ENCODE data around the gene VPS45. TPM values are rescaled to one million over a fixed set of nuclear protein-coding genes. Genes with fewer than 3 reads are reported as not detected.

The VPS45 gene
- polyA plus RNA-seq, 1 donor (not counting 4 experiments of a cell fraction or from before 2014, with no cell fraction given): 40.0 TPM

DNA sequence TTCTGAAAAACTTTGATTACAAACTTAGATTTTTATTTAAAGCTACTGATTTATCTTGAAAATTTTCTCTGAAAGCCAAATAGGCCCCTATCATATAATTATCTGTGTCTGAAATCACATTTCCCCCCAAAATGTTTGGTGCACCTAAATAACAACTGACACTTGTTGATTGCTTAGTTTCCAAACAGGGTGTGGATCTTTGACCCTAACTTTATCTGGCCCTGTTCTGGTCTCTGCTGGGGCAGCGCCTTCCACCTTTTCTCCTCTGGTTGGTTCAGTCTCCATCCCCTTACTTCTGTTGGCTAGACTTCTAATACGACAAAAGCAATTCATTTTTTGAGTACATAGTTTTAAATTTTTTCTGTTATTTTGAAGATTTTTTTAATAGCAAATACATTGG lies 46.9 kb upstream of the VPS45 start:
- H3K36me3 ChIP-seq (ENCODE audit: control insufficient read depth in 2 of 2, extremely low read depth in 1 of 2, insufficient read depth in 2 of 2, low read length in 2 of 2): no peaks in the 10 kb centered on the region
- no peak overlapping the region for H3K9ac ChIP-seq (ENCODE audit: control insufficient read depth, extremely low read depth, insufficient read depth, low read length)
- H2AFZ ChIP-seq (ENCODE audit: control insufficient read depth, low read length): no peak overlapping the region
- no peak for TF ChIP-seq EZH2 (IDR thresholded peaks at IDR 0.05; ENCODE audit: low read length)
- TF ChIP-seq, protein P1, sequence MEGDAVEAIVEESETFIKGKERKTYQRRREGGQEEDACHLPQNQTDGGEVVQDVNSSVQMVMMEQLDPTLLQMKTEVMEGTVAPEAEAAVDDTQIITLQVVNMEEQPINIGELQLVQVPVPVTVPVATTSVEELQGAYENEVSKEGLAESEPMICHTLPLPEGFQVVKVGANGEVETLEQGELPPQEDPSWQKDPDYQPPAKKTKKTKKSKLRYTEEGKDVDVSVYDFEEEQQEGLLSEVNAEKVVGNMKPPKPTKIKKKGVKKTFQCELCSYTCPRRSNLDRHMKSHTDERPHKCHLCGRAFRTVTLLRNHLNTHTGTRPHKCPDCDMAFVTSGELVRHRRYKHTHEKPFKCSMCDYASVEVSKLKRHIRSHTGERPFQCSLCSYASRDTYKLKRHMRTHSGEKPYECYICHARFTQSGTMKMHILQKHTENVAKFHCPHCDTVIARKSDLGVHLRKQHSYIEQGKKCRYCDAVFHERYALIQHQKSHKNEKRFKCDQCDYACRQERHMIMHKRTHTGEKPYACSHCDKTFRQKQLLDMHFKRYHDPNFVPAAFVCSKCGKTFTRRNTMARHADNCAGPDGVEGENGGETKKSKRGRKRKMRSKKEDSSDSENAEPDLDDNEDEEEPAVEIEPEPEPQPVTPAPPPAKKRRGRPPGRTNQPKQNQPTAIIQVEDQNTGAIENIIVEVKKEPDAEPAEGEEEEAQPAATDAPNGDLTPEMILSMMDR (optimal IDR thresholded peaks at IDR 0.05 in 1 of 3, IDR thresholded peaks at IDR 0.05 in 1 of 3, conservative IDR thresholded peaks at IDR 0.05 in 1 of 3; ENCODE audit: extremely low read depth in 1 of 3, insufficient read depth in 2 of 3, low read length in 3 of 3): no peak
- no peak overlapping the region for H3K4me2 ChIP-seq (ENCODE audit: control insufficient read depth, extremely low read depth, insufficient read depth, low read depth, low read length)
- H3K9me1 ChIP-seq (ENCODE audit: control insufficient read depth, extremely low read depth, insufficient read depth, low read length): no peaks in the 10 kb centered on the region
- dilution Hi-C loops (cut with MboI; ENCODE audit: extremely low pct_ligation_motif_present, low sequenced_read_pairs): no loop called here
- no peak for FAIRE-seq
- H4K20me1 ChIP-seq (ENCODE audit: control insufficient read depth, extremely low read depth, insufficient read depth, low read length): no peaks in the 10 kb centered on the region
- H3K27me3 ChIP-seq (ENCODE audit: control insufficient read depth, extremely low read depth, insufficient read depth, low read length): no peaks in the 10 kb centered on the region
- peaks cover 23% of the 10 kb centered on the region for H3K4me1 ChIP-seq (ENCODE audit: control insufficient read depth, extremely low read depth, insufficient read depth, low read length)
- no peaks in the 10 kb centered on the region for H3K9me3 ChIP-seq (ENCODE audit: control insufficient read depth, low read depth, low read length)
- DNase-seq (ENCODE audit: low read depth, low spot score): no peak
- H3K79me2 ChIP-seq (ENCODE audit: control insufficient read depth, insufficient read depth, low read length): no peaks in the 10 kb centered on the region
- no peak overlapping the region for H3K4me3 ChIP-seq (ENCODE audit: control insufficient read depth in 2 of 3, extremely low read depth in 1 of 3, insufficient read depth in 2 of 3, low read depth in 1 of 3, low read length in 3 of 3)
- H3K27ac ChIP-seq (ENCODE audit: control insufficient read depth, insufficient read depth, low read length): no peak overlapping the region

DNA sequence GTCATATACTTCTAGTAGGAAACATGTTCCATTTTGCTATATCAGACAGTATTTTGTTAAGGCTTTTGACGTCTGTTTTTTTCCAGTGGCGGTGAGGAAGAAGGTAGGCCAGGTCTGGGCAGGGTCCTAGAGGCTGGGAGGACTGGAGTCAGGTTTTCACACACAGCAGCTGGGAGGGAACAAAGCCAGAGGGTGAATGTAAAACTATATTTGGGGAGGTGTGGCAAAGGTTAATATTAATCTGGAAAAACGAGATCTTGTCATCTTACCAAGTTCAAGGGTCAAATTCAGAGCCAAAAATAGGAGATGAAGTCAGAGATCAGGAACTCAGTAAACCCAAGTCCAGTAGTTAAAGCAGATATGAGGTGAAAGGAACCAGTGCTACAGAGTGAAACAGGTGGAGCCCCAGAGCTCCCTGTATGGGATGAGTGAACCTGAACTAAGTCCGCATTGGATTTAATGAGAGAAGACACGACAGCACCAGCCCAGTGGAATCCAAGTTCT lies 46.3 kb upstream of the VPS45 start:
- Histone ChIP-seq H3K27ac (ENCODE audit: control insufficient read depth, insufficient read depth, low read length) (no peak overlapping the region), H3K9me1 (ENCODE audit: control insufficient read depth, extremely low read depth, insufficient read depth, low read length) (no peaks in the 10 kb centered on the region), H3K9ac (ENCODE audit: control insufficient read depth, extremely low read depth, insufficient read depth, low read length) (no peak overlapping the region), H2AFZ (ENCODE audit: control insufficient read depth, low read length) (no peak overlapping the region), H3K27me3 (ENCODE audit: control insufficient read depth, extremely low read depth, insufficient read depth, low read length) (no peaks in the 10 kb centered on the region), H4K20me1 (ENCODE audit: control insufficient read depth, extremely low read depth, insufficient read depth, low read length) (no peaks in the 10 kb centered on the region), H3K4me2 (ENCODE audit: control insufficient read depth, extremely low read depth, insufficient read depth, low read depth, low read length) (no peak overlapping the region), H3K9me3 (ENCODE audit: control insufficient read depth, low read depth, low read length) (no peaks in the 10 kb centered on the region), H3K79me2 (ENCODE audit: control insufficient read depth, insufficient read depth, low read length) (no peaks in the 10 kb centered on the region), H3K4me3 (ENCODE audit: control insufficient read depth in 2 of 3, extremely low read depth in 1 of 3, insufficient read depth in 2 of 3, low read depth in 1 of 3, low read length in 3 of 3) (no peak overlapping the region), H3K4me1 (ENCODE audit: control insufficient read depth, extremely low read depth, insufficient read depth, low read length) (peaks cover 23% of the 10 kb centered on the region), H3K36me3 (ENCODE audit: control insufficient read depth in 2 of 2, extremely low read depth in 1 of 2, insufficient read depth in 2 of 2, low read length in 2 of 2) (no peaks in the 10 kb centered on the region)
- FAIRE-seq (no peak), DNase-seq (ENCODE audit: low read depth, low spot score) (no peak)
- no peak for TF ChIP-seq EZH2 (IDR thresholded peaks at IDR 0.05; ENCODE audit: low read length)
- TF ChIP-seq, protein P1 (optimal IDR thresholded peaks at IDR 0.05 in 1 of 3, IDR thresholded peaks at IDR 0.05 in 1 of 3, conservative IDR thresholded peaks at IDR 0.05 in 1 of 3; ENCODE audit: extremely low read depth in 1 of 3, insufficient read depth in 2 of 3, low read length in 3 of 3): no peak
- dilution Hi-C loops (cut with MboI; ENCODE audit: extremely low pct_ligation_motif_present, low sequenced_read_pairs): no loop called here
